Body of pancreas (tissue), 4 donors: Measurements from ENCODE around the gene WDR5B.

Source experiments
- POLR2A ChIP-seq, 3 donors: fragments of 450-650 bp; IDR thresholded peaks; one replicate each; pipeline ENCODE4 v1.6.1; 2016; ENCODE audit warnings: antibody characterized with exemption in 3 of 3, mild to moderate bottlenecking in 2 of 3
- TF ChIP-seq, protein P1 (sequence below), 7 experiments: fragments of 450-650 bp in 4 of 7; fragments of 200-600 bp in 3 of 7; sonication (generic) in 3 of 7; IDR thresholded peaks; one replicate each; pipeline ENCODE4 v1.5.1; 2016 to 2019; ENCODE audit warnings: antibody characterized with exemption in 7 of 7

DNA sequence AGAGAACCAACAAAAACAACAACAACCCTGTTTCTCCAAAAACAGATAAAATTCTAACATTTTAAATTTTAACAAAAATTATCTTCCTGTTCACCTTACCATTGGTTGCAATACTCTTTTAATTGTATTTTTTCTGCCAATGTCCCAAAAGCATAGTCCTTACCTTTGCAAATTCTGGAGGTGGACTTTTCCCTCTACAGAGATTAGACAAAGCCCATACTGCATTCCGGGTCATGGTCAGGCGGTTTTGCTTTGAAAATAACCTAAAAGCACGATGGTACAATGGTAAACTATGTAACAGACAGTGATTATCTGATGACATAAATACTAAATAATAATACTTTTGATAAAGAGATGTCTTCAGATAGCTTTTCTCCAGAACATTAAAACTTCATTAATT is 35.5 kb upstream of the WDR5B start:
- TF ChIP-seq POLR2A (IDR thresholded peaks at IDR 0.05) = no peak
- TF ChIP-seq, protein P1, sequence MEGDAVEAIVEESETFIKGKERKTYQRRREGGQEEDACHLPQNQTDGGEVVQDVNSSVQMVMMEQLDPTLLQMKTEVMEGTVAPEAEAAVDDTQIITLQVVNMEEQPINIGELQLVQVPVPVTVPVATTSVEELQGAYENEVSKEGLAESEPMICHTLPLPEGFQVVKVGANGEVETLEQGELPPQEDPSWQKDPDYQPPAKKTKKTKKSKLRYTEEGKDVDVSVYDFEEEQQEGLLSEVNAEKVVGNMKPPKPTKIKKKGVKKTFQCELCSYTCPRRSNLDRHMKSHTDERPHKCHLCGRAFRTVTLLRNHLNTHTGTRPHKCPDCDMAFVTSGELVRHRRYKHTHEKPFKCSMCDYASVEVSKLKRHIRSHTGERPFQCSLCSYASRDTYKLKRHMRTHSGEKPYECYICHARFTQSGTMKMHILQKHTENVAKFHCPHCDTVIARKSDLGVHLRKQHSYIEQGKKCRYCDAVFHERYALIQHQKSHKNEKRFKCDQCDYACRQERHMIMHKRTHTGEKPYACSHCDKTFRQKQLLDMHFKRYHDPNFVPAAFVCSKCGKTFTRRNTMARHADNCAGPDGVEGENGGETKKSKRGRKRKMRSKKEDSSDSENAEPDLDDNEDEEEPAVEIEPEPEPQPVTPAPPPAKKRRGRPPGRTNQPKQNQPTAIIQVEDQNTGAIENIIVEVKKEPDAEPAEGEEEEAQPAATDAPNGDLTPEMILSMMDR (IDR thresholded peaks at IDR 0.05) = no peak
